GM12891 (cell line): ENCODE data around the gene INSRR.

Experiments used
- POLR2A ChIP-seq: IDR thresholded peaks from 2 replicates; pipeline ENCODE4 v1.6.1; 2011; ENCODE audit warnings: low read depth, low read length, control low read depth
- POLR2AphosphoS5 ChIP-seq: IDR thresholded peaks from 2 replicates; pipeline ENCODE4 v1.6.1; 2011; ENCODE audit warnings: low read depth, low read length, control low read depth
- POU2F2 ChIP-seq: IDR thresholded peaks from 2 replicates; pipeline ENCODE4 v1.6.1; 2011; ENCODE audit warnings: low read depth, mild to moderate bottlenecking, control low read depth, low read length, moderate library complexity
- TAF1 ChIP-seq: IDR thresholded peaks from 2 replicates; pipeline ENCODE4 v1.6.1; 2011; ENCODE audit warnings: low read depth, low read length, control low read depth

DNA sequence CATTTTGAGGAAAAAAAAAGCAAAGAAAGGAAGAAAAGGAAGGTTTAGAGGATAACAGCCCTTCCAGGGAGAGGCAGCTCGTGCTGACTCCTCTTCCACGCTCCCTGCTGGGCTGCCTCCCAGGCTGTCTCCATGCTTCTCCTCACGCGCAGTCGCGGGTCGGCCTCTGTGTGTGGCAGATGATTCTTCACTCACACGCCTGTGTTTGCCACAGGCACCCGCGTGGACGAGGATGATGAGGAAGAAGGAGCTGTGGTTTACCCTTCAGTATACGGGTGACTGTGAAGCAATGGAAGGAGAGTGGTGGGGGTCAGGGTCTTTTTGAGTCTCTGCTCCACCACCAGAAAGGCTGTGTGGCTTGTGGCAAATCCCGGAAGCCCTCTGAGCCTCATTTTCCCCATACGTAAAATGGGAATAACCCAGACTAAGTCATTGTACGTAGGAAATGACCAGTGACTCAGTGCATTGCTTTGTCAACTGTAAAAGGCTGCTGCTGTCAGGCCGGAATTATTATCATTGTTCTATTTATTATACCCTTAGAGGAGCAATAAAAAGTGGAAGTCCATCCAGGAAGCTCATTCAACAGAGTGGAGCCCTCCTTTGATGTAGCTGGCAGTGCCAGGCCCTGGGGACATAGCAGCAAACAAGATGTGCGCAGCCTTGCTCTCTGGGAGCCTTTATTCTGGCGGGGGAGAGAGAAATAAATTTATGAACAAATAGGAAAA lies 30.4 kb downstream of the INSRR start:
- TF ChIP-seq POLR2A (no peak), TAF1 (no peak), POLR2AphosphoS5 (no peak), POU2F2 (no peak)
